ENCODE data around the gene CDON. TPM values are rescaled to one million over a fixed set of nuclear protein-coding genes. Genes with fewer than 3 reads are reported as not detected.

Gene CDON
- total RNA-seq, 2 experiments from 2014 or later, result 1.9 to 2.7 TPM

DNA sequence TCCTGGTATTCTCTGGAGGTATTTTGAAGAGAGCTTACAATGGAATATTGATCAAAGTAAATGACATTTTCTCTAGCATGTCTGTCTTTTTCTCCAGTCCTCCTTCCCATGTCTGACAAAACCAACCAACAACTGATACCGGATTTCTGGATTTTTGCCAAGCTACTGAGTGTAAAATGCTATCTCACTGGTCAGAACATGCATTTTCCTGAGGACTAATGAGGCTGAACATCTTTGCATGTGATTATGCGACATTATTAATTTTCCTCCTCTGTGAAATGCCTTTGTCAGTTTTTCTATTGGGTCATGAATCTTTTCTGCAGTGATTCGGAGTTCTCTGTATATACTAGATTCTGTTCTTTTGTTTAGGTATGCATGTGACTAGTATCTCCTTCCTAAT lies 51.4 kb downstream of the CDON start:
- ChIA-PET POLR2A (no interaction called here), CTCF (interaction anchor here (0.5 kb wide), 1 partner anchor 154 kb away, joined by 3 read pairs; no protein-coding TSS in a partner anchor)
- Mint-ChIP-seq H3K4me1 (ENCODE audit: low read depth) (no peaks in the 10 kb centered on the region), H3K9me3 (no peaks in the 10 kb centered on the region), H3K27ac (no peak overlapping the region), H3K36me3 (ENCODE audit: low read depth) (peaks cover 3% of the 10 kb centered on the region), H3K27me3 (no peaks in the 10 kb centered on the region), H3K4me3 (no peak overlapping the region)
- ATAC-seq (ENCODE audit: poor library complexity), result no peak
- no peaks in the 10 kb centered on the region for H3K36me3 ChIP-seq (ENCODE audit: insufficient read depth, low read length)
- no peak overlapping the region for H3K27ac ChIP-seq (ENCODE audit: low read depth in 1 of 2, low read length in 2 of 2)
- H3K27me3 ChIP-seq (ENCODE audit: control insufficient read depth in 1 of 2, insufficient read depth in 2 of 2, low read length in 2 of 2), result no peaks in the 10 kb centered on the region
- TF ChIP-seq, protein P1, sequence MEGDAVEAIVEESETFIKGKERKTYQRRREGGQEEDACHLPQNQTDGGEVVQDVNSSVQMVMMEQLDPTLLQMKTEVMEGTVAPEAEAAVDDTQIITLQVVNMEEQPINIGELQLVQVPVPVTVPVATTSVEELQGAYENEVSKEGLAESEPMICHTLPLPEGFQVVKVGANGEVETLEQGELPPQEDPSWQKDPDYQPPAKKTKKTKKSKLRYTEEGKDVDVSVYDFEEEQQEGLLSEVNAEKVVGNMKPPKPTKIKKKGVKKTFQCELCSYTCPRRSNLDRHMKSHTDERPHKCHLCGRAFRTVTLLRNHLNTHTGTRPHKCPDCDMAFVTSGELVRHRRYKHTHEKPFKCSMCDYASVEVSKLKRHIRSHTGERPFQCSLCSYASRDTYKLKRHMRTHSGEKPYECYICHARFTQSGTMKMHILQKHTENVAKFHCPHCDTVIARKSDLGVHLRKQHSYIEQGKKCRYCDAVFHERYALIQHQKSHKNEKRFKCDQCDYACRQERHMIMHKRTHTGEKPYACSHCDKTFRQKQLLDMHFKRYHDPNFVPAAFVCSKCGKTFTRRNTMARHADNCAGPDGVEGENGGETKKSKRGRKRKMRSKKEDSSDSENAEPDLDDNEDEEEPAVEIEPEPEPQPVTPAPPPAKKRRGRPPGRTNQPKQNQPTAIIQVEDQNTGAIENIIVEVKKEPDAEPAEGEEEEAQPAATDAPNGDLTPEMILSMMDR (IDR thresholded peaks at IDR 0.05), result no peak
- H3K9me3 ChIP-seq (ENCODE audit: control insufficient read depth in 1 of 2, insufficient read depth in 1 of 2, low read length in 2 of 2), result no peaks in the 10 kb centered on the region
- H3K4me1 ChIP-seq (ENCODE audit: insufficient read depth, low read length), result no peaks in the 10 kb centered on the region
- no peak for DNase-seq
- H3K4me3 ChIP-seq (ENCODE audit: low read length), result no peak overlapping the region
- intact Hi-C loops (cut with DNase I, micrococcal nuclease), result no loop called here

DNA sequence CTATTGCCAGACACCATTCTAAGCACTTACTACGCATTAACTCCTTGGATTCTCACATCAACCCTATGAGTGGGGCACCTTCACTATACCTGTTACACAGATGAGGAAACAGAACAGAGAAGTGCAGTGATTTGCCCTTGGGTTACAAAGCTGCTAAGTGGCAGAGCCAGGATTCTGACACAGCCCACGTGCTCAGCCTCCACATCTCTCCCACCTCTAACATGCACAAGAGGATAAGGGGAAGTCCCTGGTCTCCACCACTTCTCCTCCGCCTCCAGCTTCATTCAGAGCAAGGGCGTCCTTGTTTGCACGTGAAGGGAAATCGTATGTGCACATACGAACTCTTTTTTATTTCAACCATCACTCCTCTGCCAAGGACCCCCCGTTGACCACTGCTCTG lies 53.7 kb downstream of the CDON start:
- Histone ChIP-seq H3K4me1 (ENCODE audit: insufficient read depth, low read length) (no peaks in the 10 kb centered on the region), H3K27ac (ENCODE audit: low read depth in 1 of 2, low read length in 2 of 2) (no peak overlapping the region), H3K9me3 (ENCODE audit: control insufficient read depth in 1 of 2, insufficient read depth in 1 of 2, low read length in 2 of 2) (no peaks in the 10 kb centered on the region), H3K27me3 (ENCODE audit: control insufficient read depth in 1 of 2, insufficient read depth in 2 of 2, low read length in 2 of 2) (no peaks in the 10 kb centered on the region), H3K4me3 (ENCODE audit: low read length) (no peak overlapping the region), H3K36me3 (ENCODE audit: insufficient read depth, low read length) (no peaks in the 10 kb centered on the region)
- Mint-ChIP-seq H3K9me3 (no peaks in the 10 kb centered on the region), H3K4me3 (no peak overlapping the region), H3K4me1 (ENCODE audit: low read depth) (no peaks in the 10 kb centered on the region), H3K27ac (no peak overlapping the region), H3K27me3 (no peaks in the 10 kb centered on the region), H3K36me3 (ENCODE audit: low read depth) (no peaks in the 10 kb centered on the region)
- DNase-seq, result no peak
- CTCF ChIA-PET, result no interaction called here
- TF ChIP-seq, protein P1 (IDR thresholded peaks at IDR 0.05), result no peak
- POLR2A ChIA-PET, result no interaction called here
- no peak for ATAC-seq (ENCODE audit: poor library complexity)
- intact Hi-C loops (cut with DNase I, micrococcal nuclease), result loop anchor here in 1 of 2 experiments (10.0 kb wide), 1 partner anchor 106 kb away; no protein-coding TSS in a partner anchor

DNA sequence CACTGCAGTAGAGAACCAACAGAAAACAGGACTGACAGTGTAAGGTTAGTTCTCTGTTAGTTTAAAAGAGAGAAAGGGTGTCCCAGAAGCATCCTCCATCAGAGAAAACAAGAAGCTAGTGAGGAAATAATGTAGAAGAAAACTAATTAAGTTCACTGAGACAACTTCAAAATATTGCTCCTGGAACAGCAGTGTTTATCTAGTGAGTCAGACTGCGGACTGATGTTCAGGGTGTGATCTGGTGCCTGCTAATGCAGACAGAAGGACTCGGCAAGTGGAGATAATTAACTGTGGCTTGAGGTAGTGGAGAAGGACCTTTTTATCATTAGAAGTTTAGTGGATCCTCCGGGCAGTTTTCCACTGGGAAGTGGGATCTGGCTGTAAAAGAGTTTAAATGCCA lies 55.4 kb downstream of the CDON start:
- Mint-ChIP-seq H3K36me3 (ENCODE audit: low read depth) (peaks cover 2% of the 10 kb centered on the region), H3K4me1 (ENCODE audit: low read depth) (no peaks in the 10 kb centered on the region), H3K27ac (no peak overlapping the region), H3K4me3 (no peak overlapping the region), H3K27me3 (no peaks in the 10 kb centered on the region), H3K9me3 (no peaks in the 10 kb centered on the region)
- ATAC-seq (ENCODE audit: poor library complexity) (no peak), DNase-seq (no peak)
- intact Hi-C loops (cut with DNase I, micrococcal nuclease), result loop anchor here in 1 of 2 experiments (10.0 kb wide), 1 partner anchor 108 kb away; no protein-coding TSS in a partner anchor
- no peaks in the 10 kb centered on the region for H3K4me1 ChIP-seq (ENCODE audit: insufficient read depth, low read length)
- TF ChIP-seq, protein P1 (IDR thresholded peaks at IDR 0.05), result no peak
- no peaks in the 10 kb centered on the region for H3K9me3 ChIP-seq (ENCODE audit: control insufficient read depth in 1 of 2, insufficient read depth in 1 of 2, low read length in 2 of 2)
- ChIA-PET CTCF (no interaction called here), POLR2A (no interaction called here)
- no peak overlapping the region for H3K27ac ChIP-seq (ENCODE audit: low read depth in 1 of 2, low read length in 2 of 2)
- H3K36me3 ChIP-seq (ENCODE audit: insufficient read depth, low read length), result no peaks in the 10 kb centered on the region
- H3K4me3 ChIP-seq (ENCODE audit: low read length), result no peak overlapping the region
- H3K27me3 ChIP-seq (ENCODE audit: control insufficient read depth in 1 of 2, insufficient read depth in 2 of 2, low read length in 2 of 2), result no peaks in the 10 kb centered on the region

Measured in CD4-positive, alpha-beta T cell (primary cell).